ENCODE data around the gene LYPD6B.

The LYPD6B gene

DNA sequence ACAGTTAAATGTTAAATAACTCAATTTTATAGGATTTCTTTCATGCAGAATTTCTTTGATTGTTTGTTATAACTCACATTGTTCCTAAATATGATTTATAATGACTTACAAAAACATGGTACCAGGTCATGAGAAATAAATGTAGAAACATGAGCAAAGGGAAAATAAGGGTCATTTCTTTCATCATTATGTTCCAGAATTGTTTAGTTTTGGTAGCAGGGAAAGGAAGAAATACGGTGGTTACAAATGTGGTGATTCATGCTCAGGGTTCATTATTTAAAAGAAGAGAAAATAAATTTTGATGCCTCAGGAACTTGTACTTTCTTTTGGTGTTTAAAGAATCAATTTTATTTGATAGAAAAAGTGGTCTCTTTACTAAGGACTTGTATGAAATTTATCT is 4.4 kb downstream of the LYPD6B start:
- DNase-seq, result no peak

- no peak for DNase-seq
These were observed 6.0 kb downstream of the LYPD6B start for GRCh38 chr2:149044500-149044899.

DNA sequence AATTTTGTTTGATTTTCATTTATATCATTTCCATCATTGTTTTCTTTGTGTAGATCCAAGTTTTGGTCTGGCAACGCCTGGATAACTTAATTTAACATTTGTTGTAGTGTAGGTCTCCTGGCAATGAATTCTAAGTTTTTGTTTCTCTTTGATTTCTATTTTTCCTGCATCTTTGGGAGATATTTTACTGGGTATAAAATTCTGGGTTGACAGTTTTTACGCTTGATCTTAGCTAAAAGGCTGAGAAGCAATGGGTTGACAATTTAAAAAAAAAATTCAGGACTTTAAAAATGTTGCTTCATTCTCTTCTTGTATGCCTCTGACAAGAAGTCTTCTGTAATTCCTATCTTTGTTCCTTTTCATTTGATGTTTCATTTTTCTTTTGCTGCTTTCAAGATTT is 8.6 kb downstream of the LYPD6B start:
- no peak for DNase-seq

DNA sequence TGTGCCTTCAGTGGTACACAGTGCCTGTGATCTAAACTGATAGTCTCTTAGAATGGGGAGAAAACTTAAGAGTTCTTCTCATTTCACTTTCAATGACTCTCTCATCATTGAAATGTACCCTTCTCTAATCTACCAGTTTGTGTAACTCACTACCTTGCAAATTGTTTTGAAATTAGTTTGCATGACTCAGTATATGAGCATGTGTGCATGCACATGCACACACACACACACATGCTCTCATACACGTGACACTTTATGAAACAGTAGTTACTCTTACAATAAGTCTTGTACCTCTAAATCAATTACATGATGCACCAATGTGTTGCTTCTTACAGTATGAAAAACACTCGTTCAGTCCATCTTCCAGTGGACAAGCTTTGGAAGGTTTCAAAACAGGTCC is 10.6 kb downstream of the LYPD6B start:
- peak; percentile 66 for DNase-seq

DNA sequence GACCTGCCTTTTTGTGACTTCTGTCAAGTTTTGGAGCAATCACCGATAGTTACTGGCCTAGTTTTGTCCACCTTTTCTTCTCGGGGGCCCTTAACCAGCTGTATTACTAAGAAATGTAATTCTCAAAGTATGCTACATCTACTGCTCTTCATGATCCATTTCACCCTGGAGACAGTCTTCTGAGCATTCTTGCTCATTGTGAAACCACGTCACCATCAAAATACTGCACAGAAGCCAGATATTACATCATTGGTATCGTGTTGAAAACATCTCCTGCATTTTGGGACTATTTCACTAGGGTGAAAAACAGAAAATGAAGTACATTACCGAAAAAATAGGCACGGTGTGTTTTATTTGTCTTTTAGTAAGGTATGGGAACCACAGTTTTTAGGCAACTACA is 11.7 kb downstream of the LYPD6B start:
- peak; percentile 77 for DNase-seq

GRCh38 chr2:149055751-149056150 is 17.3 kb downstream of the LYPD6B start:
- peak; percentile 53 for DNase-seq

- no peak for DNase-seq
These were observed 18.2 kb downstream of the LYPD6B start for GRCh38 chr2:149056541-149057255.

DNA sequence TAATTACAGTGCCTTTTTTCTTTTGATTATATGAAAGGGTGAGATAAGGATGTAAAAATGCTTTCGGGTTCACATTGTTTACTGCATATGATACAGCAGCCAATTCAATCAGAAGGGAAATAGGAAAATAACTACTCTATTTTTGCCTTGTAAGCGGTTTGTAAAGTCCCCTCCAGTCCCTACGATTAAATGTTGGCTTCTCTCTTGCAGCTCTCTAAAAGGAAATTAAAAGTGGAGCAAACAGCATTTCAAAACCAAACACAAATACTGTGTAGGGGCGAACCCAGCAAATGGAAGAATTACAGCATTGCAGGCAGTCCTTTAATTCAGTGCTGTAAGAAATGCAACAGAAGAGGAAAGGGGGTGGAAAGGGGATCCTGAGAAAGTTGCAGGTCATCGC is 18.9 kb downstream of the LYPD6B start:
- no peak for DNase-seq

DNA sequence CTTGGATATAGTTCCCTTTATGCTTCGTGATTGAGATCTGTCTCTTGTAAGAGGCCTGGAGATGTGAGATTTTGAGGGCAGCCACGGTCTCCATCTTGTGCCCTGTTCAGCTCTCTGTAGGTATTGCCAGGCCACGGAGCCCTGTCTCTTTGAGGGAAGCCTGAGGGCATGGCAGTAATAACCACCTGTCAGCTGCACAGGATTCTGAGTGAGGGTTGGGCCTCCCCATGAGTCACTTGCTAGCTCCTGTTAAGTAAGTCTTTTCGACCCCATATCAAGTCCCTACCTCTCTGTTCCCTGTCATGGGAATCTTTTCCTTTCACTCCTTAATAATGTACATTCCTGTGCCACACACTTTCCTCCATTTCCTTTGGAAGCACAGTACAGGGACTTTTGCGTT is 20.4 kb downstream of the LYPD6B start:
- no peak for DNase-seq

DNA sequence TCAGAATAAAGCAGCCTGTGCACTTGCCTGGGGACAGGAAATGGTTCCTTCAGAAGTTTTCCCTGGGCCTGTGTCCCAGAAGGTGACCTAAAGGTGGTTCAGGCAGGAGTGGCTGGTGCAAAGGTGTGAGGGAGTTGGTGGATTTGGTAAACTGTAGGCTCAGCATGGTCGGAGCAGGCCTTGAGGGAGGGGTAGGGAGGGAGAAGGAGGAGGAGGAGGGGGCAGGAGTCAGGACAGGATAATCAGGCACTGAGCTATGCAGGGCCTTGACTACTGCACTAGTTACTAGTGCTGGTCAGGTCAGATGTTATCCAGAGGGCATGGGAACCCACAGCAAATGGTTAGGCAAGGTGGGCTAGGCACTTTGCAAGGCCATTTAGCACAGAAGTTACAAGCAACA is 21.3 kb downstream of the LYPD6B start:
- DNase-seq, result no peak

GRCh38 chr2:149061133-149061745 is 22.7 kb downstream of the LYPD6B start:
- DNase-seq, result no peak

DNA sequence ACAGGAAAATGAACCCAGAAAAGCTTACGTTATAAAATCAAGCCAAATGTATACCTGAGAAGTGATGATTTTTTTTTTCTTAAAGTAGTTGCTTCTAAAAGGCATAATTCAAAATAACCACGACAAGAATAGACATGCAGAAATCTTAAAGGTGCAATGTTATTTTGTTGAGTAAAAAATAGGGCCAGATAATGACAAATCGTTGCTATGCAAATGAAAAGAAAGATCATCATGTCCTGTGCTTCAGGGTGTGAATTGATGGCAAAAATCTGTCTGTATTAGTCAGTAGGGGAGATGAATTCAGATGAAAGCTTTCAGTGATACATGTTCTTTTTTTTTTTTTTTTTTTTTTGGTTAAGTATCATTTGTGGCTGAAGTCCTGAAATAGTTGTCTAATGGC is 24.0 kb downstream of the LYPD6B start:
- no peak for DNase-seq

DNA sequence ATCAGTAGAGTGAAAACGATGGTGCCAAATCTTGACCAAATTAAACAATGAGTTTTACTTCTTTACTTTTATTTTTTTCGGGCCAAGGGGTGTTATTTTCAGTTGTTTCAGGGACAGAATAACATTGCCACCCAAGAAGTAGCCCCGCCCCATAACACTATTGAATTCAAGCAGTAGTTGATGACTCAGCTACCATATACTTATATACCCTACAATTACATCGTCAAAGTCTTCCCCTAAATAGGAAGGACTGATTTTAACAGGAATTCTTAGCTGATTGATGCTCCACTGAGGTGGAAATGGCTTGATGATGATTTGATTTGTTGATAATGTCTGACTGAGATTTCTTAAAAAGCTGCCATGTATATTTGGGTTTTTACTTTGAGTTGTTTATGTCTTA is 24.7 kb downstream of the LYPD6B start:
- no peak for DNase-seq

DNA sequence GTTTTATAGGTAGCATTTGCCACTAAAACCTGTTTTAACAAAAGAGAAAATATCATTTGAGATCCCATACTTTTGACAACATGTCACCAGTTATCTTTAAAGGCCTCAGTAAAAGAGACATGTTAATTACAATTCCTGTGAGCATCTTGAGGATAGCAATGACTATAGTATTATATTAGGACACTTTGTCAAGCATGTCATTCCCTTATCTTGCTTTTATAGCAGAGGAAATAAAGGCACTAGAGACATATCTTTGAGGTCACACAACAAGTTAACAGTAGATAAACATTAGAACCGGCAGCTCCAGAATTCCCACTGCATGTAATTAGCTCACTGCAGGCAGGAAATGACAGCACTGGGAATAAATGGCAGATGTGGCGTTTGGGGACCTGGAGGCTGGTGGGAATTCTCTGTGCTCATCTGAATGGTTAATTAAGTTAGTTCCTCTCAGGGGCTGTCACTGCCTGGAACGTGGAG is 25.9 kb downstream of the LYPD6B start:
- no peak for DNase-seq

- peak; percentile 76 for DNase-seq
These were observed 26.5 kb downstream of the LYPD6B start for GRCh38 chr2:149064856-149065630.

- no peak for DNase-seq
These were observed 29.9 kb downstream of the LYPD6B start for GRCh38 chr2:149068225-149068995.

DNA sequence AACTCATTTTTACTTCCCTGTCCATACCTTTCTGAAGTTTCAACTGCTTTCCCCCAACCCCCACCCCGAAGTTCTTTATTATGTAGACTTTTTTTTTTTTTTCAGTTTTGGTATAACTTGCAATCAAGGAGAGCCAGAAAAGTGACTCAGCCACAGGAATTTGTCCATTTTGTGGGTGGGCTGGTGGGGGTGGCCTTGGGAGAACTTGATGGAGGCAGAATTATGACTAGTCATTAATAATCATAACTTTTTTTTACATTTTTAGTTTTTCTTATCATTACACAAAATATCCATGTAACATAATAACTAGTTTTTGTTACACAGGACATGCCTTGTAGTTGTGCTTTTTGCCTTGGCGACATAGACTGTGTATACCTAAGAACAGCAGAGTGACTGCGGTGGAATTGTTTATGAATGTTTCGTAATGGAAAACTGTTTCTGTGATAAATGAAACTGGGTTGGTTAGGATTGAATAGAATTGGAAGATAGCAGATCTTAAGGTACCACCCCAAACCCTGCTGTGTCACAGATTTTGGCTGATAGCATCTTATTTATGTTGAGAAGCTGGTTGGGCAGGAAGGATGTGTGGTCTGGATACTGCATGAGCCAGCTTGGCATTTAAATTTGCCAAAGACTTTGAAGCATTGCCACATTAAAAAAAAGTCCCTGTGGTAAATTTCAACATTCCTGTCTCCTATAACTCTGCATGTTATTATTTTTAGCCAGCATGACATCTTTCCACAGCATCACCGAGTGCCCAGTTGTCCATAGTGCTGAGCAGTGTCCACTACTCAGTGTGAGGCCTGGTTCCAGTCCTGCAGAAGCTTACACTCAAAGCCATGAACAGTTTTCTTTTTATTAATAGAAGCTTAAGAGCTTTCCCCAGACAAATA is 30.7 kb downstream of the LYPD6B start:
- DNase-seq, result peak; percentile 74

DNA sequence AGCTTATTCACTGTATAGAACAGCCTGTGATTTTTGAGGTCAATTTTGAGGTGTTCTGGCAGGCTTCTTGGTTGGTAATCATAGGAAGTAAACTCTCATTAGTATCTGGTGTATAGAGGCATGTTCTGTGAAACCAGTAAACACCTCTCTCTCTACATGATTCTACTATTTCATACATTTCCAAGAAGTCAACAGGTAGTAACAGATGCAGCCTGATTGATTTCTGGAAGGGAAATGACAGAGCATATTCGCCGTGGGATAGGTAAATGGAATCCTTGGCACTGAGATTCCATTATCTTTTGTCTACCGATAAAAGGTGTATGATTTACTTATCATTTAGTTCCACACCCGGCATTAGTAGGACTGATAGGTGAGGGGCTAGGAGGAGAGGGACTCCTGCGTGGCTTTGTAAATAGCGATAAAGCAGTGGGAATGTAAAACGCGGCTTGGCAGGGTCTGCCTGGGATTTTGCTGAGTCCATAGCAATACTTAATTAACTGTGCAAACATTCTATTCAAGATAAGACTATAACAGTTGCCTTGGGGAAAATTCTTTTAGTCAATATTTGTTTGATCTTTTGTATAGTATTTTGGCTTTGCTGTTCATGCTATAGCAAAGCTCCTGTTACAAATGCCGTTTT is 32.3 kb downstream of the LYPD6B start:
- no peak for DNase-seq

DNA sequence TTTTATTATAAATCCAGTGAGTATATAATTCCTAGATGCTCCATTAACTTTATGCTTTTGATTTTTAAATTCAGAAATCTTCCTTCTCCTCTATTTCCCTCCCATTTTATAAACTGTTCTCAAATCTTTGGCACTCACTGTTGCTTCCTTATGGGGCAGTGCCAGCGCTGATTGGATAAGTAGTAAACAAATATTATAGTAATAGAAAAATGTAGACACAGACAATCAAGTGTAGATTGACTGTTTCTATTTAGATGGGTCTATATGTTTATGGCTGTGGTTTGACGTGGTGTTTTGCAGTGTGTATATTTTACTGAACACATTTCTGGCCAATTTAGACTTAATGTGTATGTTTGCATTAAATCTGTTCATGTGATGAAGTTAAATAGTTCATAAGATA is 36.6 kb downstream of the LYPD6B start:
- DNase-seq, result no peak

- peak; percentile 14 for DNase-seq
These were observed 37.4 kb downstream of the LYPD6B start for GRCh38 chr2:149075853-149076252.

DNA sequence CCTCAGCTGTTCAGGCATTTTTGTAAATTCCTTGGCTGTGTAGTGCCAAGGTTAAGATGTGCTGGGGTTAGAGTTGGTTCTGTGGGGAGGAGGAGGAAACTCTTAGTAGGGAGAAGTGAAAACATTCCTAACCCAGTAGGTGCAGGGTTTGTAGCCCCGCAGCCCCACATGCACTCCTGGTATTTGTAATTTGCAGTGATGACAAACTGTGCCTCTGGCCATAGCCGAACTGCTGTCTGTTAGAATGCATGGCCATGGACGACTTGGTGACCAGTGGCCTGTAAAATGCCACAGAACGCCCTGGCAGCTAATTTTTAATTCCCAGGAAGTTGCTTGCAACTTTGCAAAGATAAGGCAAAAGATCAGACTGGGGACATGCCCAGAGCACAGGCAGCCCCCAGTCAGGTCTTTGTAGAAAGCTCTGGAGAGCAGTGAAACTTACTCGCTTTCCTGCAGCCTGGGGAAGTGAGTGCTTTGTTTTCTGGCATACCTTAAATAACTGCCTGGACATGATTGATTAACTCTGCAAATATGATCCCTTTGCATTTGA is 38.4 kb downstream of the LYPD6B start:
- peak; percentile 13 for DNase-seq
